Astrocyte (in vitro differentiated cells and primary cell): ENCODE data around the gene PARK7. TPM values are rescaled to one million over a fixed set of nuclear protein-coding genes. Genes with fewer than 3 reads are reported as not detected.
"Not testable (repeated sequence)": the region's sequence is repeated elsewhere in the genome, so short reads cannot be mapped to it uniquely, and the experiment has no call there.

Experiments
- DNase-seq: peaks from one replicate; pipeline ENCODE4 v3.0.0-alpha.2; 2010; ENCODE audit warnings: low read depth
- FAIRE-seq: peaks from 2 replicates; lab custom pipeline; 2011; peaks lifted over from hg19 to GRCh38; lab: Jason Lieb, UNC
- H2AFZ ChIP-seq: 2 replicates; pipeline ENCODE4 v1.6.0; 2012; ENCODE audit warnings: low read depth, low read length, inconsistent platforms
- H3K27ac ChIP-seq: 2 replicates; pipeline ENCODE4 v1.5.1; 2011; ENCODE audit warnings: low read depth, low read length, inconsistent platforms
- H3K27me3 ChIP-seq: 2 replicates; pipeline ENCODE4 v1.6.0; 2011; ENCODE audit warnings: low read length, inconsistent platforms; ENCODE audit not compliant: insufficient read depth
- H3K36me3 ChIP-seq: 2 replicates; pipeline ENCODE4 v1.5.1; 2011; ENCODE audit warnings: low read length, inconsistent platforms; ENCODE audit not compliant: insufficient read depth
- H3K4me1 ChIP-seq: 2 replicates; pipeline ENCODE4 v1.5.1; 2011; ENCODE audit warnings: low read length, inconsistent platforms; ENCODE audit not compliant: insufficient read depth
- H3K4me2 ChIP-seq: 2 replicates; pipeline ENCODE4 v1.6.0; 2012; ENCODE audit warnings: low read length, inconsistent platforms
- H3K4me3 ChIP-seq: 2 replicates; pipeline ENCODE4 v1.5.1; 2011; ENCODE audit warnings: low read depth, mild to moderate bottlenecking, low read length, inconsistent platforms; ENCODE audit not compliant: insufficient read depth
- H3K79me2 ChIP-seq: 2 replicates; pipeline ENCODE4 v1.6.0; 2012; ENCODE audit warnings: mild to moderate bottlenecking, low read length, inconsistent platforms; ENCODE audit not compliant: insufficient read depth
- H3K9ac ChIP-seq: 2 replicates; pipeline ENCODE4 v1.6.0; 2012; ENCODE audit warnings: mild to moderate bottlenecking, low read length, inconsistent platforms
- H3K9me3 ChIP-seq: 2 replicates; pipeline ENCODE4 v1.5.1; 2012; ENCODE audit warnings: low read depth, mild to moderate bottlenecking, low read length, inconsistent platforms; ENCODE audit not compliant: insufficient read depth
- H4K20me1 ChIP-seq: 2 replicates; pipeline ENCODE4 v1.6.0; 2012; ENCODE audit warnings: low read length, inconsistent platforms; ENCODE audit not compliant: insufficient read depth
- H3K27ac Mint-ChIP-seq: one replicate; pipeline ENCODE4 v1.8.0; 2021; ENCODE audit warnings: mild to moderate bottlenecking, mixed read lengths; ENCODE audit not compliant: unreplicated experiment
- H3K27me3 Mint-ChIP-seq: one replicate; pipeline ENCODE4 v1.8.0; 2021; ENCODE audit warnings: low read depth, mixed read lengths; ENCODE audit not compliant: unreplicated experiment
- H3K36me3 Mint-ChIP-seq: one replicate; pipeline ENCODE4 v1.8.0; 2021; ENCODE audit warnings: low read depth, mixed read lengths; ENCODE audit not compliant: unreplicated experiment
- H3K4me1 Mint-ChIP-seq: one replicate; pipeline ENCODE4 v1.8.0; 2021; ENCODE audit warnings: low read depth, mixed read lengths; ENCODE audit not compliant: unreplicated experiment
- H3K4me3 Mint-ChIP-seq: one replicate; pipeline ENCODE4 v1.8.0; 2021; ENCODE audit warnings: mild to moderate bottlenecking, moderate library complexity, mixed read lengths; ENCODE audit not compliant: unreplicated experiment
- H3K9me3 Mint-ChIP-seq: one replicate; pipeline ENCODE4 v1.8.0; 2021; ENCODE audit warnings: mild to moderate bottlenecking, mixed read lengths; ENCODE audit not compliant: unreplicated experiment
- CTCF ChIP-seq: IDR thresholded peaks from 2 replicates; pipeline ENCODE4 v1.5.1; 2011; ENCODE audit warnings: low read depth, mild to moderate bottlenecking, inconsistent platforms, low read length, moderate library complexity; ENCODE audit not compliant: insufficient read depth
- EZH2 ChIP-seq: IDR thresholded peaks from 2 replicates; pipeline ENCODE4 v1.6.1; 2012; ENCODE audit warnings: mild to moderate bottlenecking, low read length, inconsistent platforms; ENCODE audit not compliant: insufficient read depth
- total RNA-seq: library from RNA; stranded (reverse); gene quantifications from 2 replicates; pipeline ENCODE4 v1.2.1, GENCODE V29; 2021

Gene PARK7
- total RNA-seq, 1 donor from 2014 or later, result 282 TPM

- no peaks in the 10 kb centered on the region for H4K20me1 ChIP-seq
- H3K27ac Mint-ChIP-seq, result no peak overlapping the region
- no peak overlapping the region for H3K4me3 ChIP-seq
- no peak for TF ChIP-seq EZH2
- TF ChIP-seq CTCF, result no peak
- FAIRE-seq (no peak), DNase-seq (no peak)
- H3K36me3 Mint-ChIP-seq, result no peaks in the 10 kb centered on the region
- no peaks in the 10 kb centered on the region for H3K27me3 ChIP-seq
- no peaks in the 10 kb centered on the region for H3K4me1 Mint-ChIP-seq
- H3K9ac ChIP-seq, result no peak overlapping the region
- no peak overlapping the region for H3K4me3 Mint-ChIP-seq
- no peak overlapping the region for H2AFZ ChIP-seq
- H3K27me3 Mint-ChIP-seq, result no peaks in the 10 kb centered on the region
- H3K4me1 ChIP-seq, result no peaks in the 10 kb centered on the region
- H3K27ac ChIP-seq, result no peak overlapping the region
- H3K36me3 ChIP-seq, result no peaks in the 10 kb centered on the region
- H3K9me3 Mint-ChIP-seq, result peaks cover 3% of the 10 kb centered on the region
- H3K4me2 ChIP-seq, result no peak overlapping the region
- H3K79me2 ChIP-seq, result no peaks in the 10 kb centered on the region
- H3K9me3 ChIP-seq, result no peaks in the 10 kb centered on the region
These were observed 48.6 kb upstream of the PARK7 start for GRCh38 chr1:7912743-7913557.

- no peak overlapping the region for H3K4me2 ChIP-seq
- FAIRE-seq, result no peak
- no peak overlapping the region for H3K27ac Mint-ChIP-seq
- TF ChIP-seq CTCF (no peak), EZH2 (no peak)
- H3K36me3 ChIP-seq, result no peaks in the 10 kb centered on the region
- H3K9ac ChIP-seq, result no peak overlapping the region
- H3K36me3 Mint-ChIP-seq, result no peaks in the 10 kb centered on the region
- H2AFZ ChIP-seq, result no peak overlapping the region
- peaks cover 5% of the 10 kb centered on the region for H3K4me1 ChIP-seq
- H3K27ac ChIP-seq, result no peak overlapping the region
- no peak for DNase-seq
- no peak overlapping the region for H3K4me3 Mint-ChIP-seq
- H3K4me3 ChIP-seq, result no peak overlapping the region
- no peaks in the 10 kb centered on the region for H3K9me3 ChIP-seq
- no peaks in the 10 kb centered on the region for H4K20me1 ChIP-seq
- no peaks in the 10 kb centered on the region for H3K27me3 ChIP-seq
- no peaks in the 10 kb centered on the region for H3K27me3 Mint-ChIP-seq
- no peaks in the 10 kb centered on the region for H3K79me2 ChIP-seq
- peaks cover 1% of the 10 kb centered on the region for H3K9me3 Mint-ChIP-seq
- no peaks in the 10 kb centered on the region for H3K4me1 Mint-ChIP-seq
These were observed 45.5 kb upstream of the PARK7 start for GRCh38 chr1:7915826-7916500.

- TF ChIP-seq EZH2, result no peak
- TF ChIP-seq CTCF, result no peak
- no peak overlapping the region for H2AFZ ChIP-seq
These were observed 45.0 kb upstream of the PARK7 start for GRCh38 chr1:7916501-7916830.

GRCh38 chr1:7917971-7918370 lies 43.5 kb upstream of the PARK7 start:
- not testable (repeated sequence) for H3K9me3 ChIP-seq, H3K27ac ChIP-seq, H3K4me3 ChIP-seq, H3K27me3 Mint-ChIP-seq, FAIRE-seq, H2AFZ ChIP-seq, H3K4me3 Mint-ChIP-seq, H3K4me2 ChIP-seq, H3K9me3 Mint-ChIP-seq, H4K20me1 ChIP-seq, H3K36me3 Mint-ChIP-seq, H3K9ac ChIP-seq, H3K79me2 ChIP-seq, DNase-seq, H3K27ac Mint-ChIP-seq, H3K36me3 ChIP-seq, H3K27me3 ChIP-seq, H3K4me1 Mint-ChIP-seq
- peaks cover 11% of the 10 kb centered on the region for H3K4me1 ChIP-seq

More at GRCh38 chr1:7916501-7916830, 45.0 kb upstream of the PARK7 start:
- Histone ChIP-seq H3K4me1 (peaks cover 5% of the 10 kb centered on the region), H3K36me3 (no peaks in the 10 kb centered on the region), H3K79me2 (no peaks in the 10 kb centered on the region), H3K9me3 (no peaks in the 10 kb centered on the region), H3K27me3 (no peaks in the 10 kb centered on the region), H3K4me2 (no peak overlapping the region), H3K9ac (no peak overlapping the region), H4K20me1 (no peaks in the 10 kb centered on the region), H3K27ac (no peak overlapping the region), H3K4me3 (no peak overlapping the region)
- no peaks in the 10 kb centered on the region for H3K36me3 Mint-ChIP-seq
- no peak overlapping the region for H3K27ac Mint-ChIP-seq
- no peak for FAIRE-seq
- H3K4me3 Mint-ChIP-seq, result no peak overlapping the region
- no peaks in the 10 kb centered on the region for H3K4me1 Mint-ChIP-seq
- no peaks in the 10 kb centered on the region for H3K9me3 Mint-ChIP-seq
- no peaks in the 10 kb centered on the region for H3K27me3 Mint-ChIP-seq
- no peak for DNase-seq
